Panc1 (cell line): ENCODE measurements around the gene KAT6B. TPM values are rescaled to one million over a fixed set of nuclear protein-coding genes. Genes with fewer than 3 reads are reported as not detected.

Experiments
- ATAC-seq: fragments of 200-7000 bp; cut with Tn5 transposase; 2 replicates; pipeline ENCODE4 v1.9.1; 2020; ENCODE audit warnings: mild to moderate bottlenecking, moderate library complexity
- BruUV-seq: library from RNA; stranded (reverse); fragments of 400-500 nt; replicated peaks from 2 replicates; lab custom pipeline; 2021; lab: Mats Ljungman, UMichigan
- CTCF ChIA-PET: fragments of 300-600 bp; sonication (Branson Sonifier 250); formaldehyde crosslinking; loops from one replicate; lab custom pipeline; 2022; ENCODE audit warnings: antibody characterized with exemption; lab: Charles Lee
- POLR2A ChIA-PET: fragments of 300-600 bp; sonication (Branson Sonifier 250); formaldehyde crosslinking; loops from one replicate; lab custom pipeline; 2022; ENCODE audit warnings: antibody characterized with exemption; lab: Charles Lee
- DNase-seq: peaks from one replicate; pipeline ENCODE4 v3.0.0-alpha.2; 2010; ENCODE audit warnings: low read depth, low spot score
- H3K27ac ChIP-seq: 2 replicates; pipeline ENCODE4 v1.5.1; 2011; ENCODE audit warnings: mild to moderate bottlenecking, low read length, inconsistent platforms
- H3K27me3 ChIP-seq: fragments of 200-500 bp; sonication (Bioruptor generic); 2 replicates; pipeline ENCODE4 v1.6.0; 2014; ENCODE audit warnings: low read length, inconsistent platforms; ENCODE audit not compliant: control insufficient read depth, insufficient read depth
- H3K36me3 ChIP-seq: fragments of 200-500 bp; sonication (Bioruptor generic); 2 replicates; pipeline ENCODE4 v1.5.1; 2014; ENCODE audit warnings: inconsistent platforms, mild to moderate bottlenecking, low read length, moderate library complexity; ENCODE audit not compliant: control insufficient read depth, insufficient read depth
- H3K4me1 ChIP-seq: 2 replicates; pipeline ENCODE4 v1.5.1; 2011; ENCODE audit warnings: inconsistent platforms, mild to moderate bottlenecking, low read length, moderate library complexity; ENCODE audit not compliant: control insufficient read depth, insufficient read depth
- H3K4me3 ChIP-seq, 2 experiments: 2 replicates each; pipeline ENCODE4 v1.5.1; 2011 to 2012; ENCODE audit warnings: low read depth in 2 of 2, low read length in 2 of 2, mild to moderate bottlenecking in 2 of 2, inconsistent platforms in 1 of 2, moderate library complexity in 1 of 2
- H3K9me3 ChIP-seq: fragments of 200-500 bp; sonication (Bioruptor generic); 2 replicates; pipeline ENCODE4 v1.5.1; 2014; ENCODE audit warnings: low read depth, mild to moderate bottlenecking, inconsistent platforms, low read length, moderate library complexity; ENCODE audit not compliant: control insufficient read depth, insufficient read depth
- CTCF ChIP-seq: fragments of 450-650 bp; IDR thresholded peaks from 2 replicates; pipeline ENCODE4 v1.5.1; 2017; ENCODE audit warnings: mild to moderate bottlenecking
- POLR2AphosphoS5 ChIP-seq: IDR thresholded peaks from 2 replicates; pipeline ENCODE4 v1.6.1; 2012; ENCODE audit warnings: mild to moderate bottlenecking, low read depth, low read length, moderate library complexity
- REST ChIP-seq, 2 experiments: IDR thresholded peaks; 2 replicates each; pipeline ENCODE4 v1.6.1; 2011 to 2012; ENCODE audit warnings: low read depth in 2 of 2, control low read depth in 1 of 2, low read length in 1 of 2, mild to moderate bottlenecking in 1 of 2, moderate library complexity in 1 of 2; ENCODE audit not compliant: insufficient read depth in 1 of 2
- SIN3A ChIP-seq: IDR thresholded peaks from 2 replicates; pipeline ENCODE4 v1.6.1; 2012; ENCODE audit warnings: low read depth, mild to moderate bottlenecking, low read length, moderate library complexity, borderline replicate concordance; ENCODE audit not compliant: insufficient read depth
- TCF7L2 ChIP-seq: IDR thresholded peaks from 2 replicates; pipeline ENCODE4 v1.6.1; 2011; ENCODE audit warnings: mild to moderate bottlenecking, low read depth, low read length, inconsistent platforms
- in situ Hi-C: cut with HindIII; loops from 2 replicates; pipeline ENCODE4 v1.10.0; 2016; ENCODE audit warnings: low sequenced_read_pairs, low pct_unique_long_range_greater_than_20kb
- intact Hi-C: fragments of 100-400 bp; cut with micrococcal nuclease; formaldehyde crosslinking; loops from one replicate; pipeline ENCODE4 v1.10.0; 2022; ENCODE audit not compliant: unreplicated experiment
- total RNA-seq: library from RNA; stranded (reverse); gene quantifications from one replicate; pipeline ENCODE4 v1.2.1, GENCODE V29; 2021; ENCODE audit not compliant: unreplicated experiment

Gene KAT6B
- total RNA-seq, 1 experiment from 2014 or later = 31.1 TPM

GRCh38 chr10:74827694-74828093 is 1.3 kb downstream of the KAT6B start:
- POLR2A ChIA-PET = no interaction called here
- peak overlapping the region; percentile 87 for H3K27ac ChIP-seq
- no peak for DNase-seq
- no peaks in the 10 kb centered on the region for H3K36me3 ChIP-seq
- H3K27me3 ChIP-seq = no peaks in the 10 kb centered on the region
- H3K4me1 ChIP-seq = peaks cover 28% of the 10 kb centered on the region
- intact Hi-C loops = loop anchor here (10.0 kb wide), 2 partner anchors 257 to 563 kb away; no protein-coding TSS in a partner anchor
- TF ChIP-seq REST (IDR thresholded peaks at IDR 0.05; ENCODE audit: insufficient read depth in 1 of 2, low read depth in 2 of 2, low read length in 1 of 2) = no peak
- no peak for TF ChIP-seq SIN3A
- no peak for TF ChIP-seq POLR2AphosphoS5
- no peak for TF ChIP-seq CTCF
- no peak for TF ChIP-seq TCF7L2
- CTCF ChIA-PET = no interaction called here
- no peaks in the 10 kb centered on the region for H3K9me3 ChIP-seq
- peak overlapping the region; percentile 92 to 93 for H3K4me3 ChIP-seq
- in situ Hi-C loops = no loop called here
- no peak for ATAC-seq
- no TSS peak for BruUV-seq

- CTCF ChIA-PET = no interaction called here
- ATAC-seq (no peak), DNase-seq (no peak)
- Histone ChIP-seq H3K27me3 (no peaks in the 10 kb centered on the region), H3K9me3 (no peaks in the 10 kb centered on the region), H3K4me3 (no peak overlapping the region), H3K27ac (0 out of 2 replicates have a peak overlapping the region, but pooled peaks have one; percentile 25), H3K36me3 (no peaks in the 10 kb centered on the region), H3K4me1 (peaks cover 19% of the 10 kb centered on the region)
- intact Hi-C loops (loop anchor here (10.0 kb wide), 2 partner anchors 256 to 564 kb away; no protein-coding TSS in a partner anchor), in situ Hi-C loops (no loop called here)
- TF ChIP-seq TCF7L2 (no peak), POLR2AphosphoS5 (no peak), SIN3A (no peak), CTCF (no peak), REST (IDR thresholded peaks at IDR 0.05; ENCODE audit: insufficient read depth in 1 of 2, low read depth in 2 of 2, low read length in 1 of 2) (no peak)
- no TSS peak for BruUV-seq
- POLR2A ChIA-PET = no interaction called here
Observed at GRCh38 chr10:74828946-74829345, 2.5 kb downstream of the KAT6B start.
